ENCODE measurements around the gene FUZ.
A peak's percentile ranks its signal among the peaks of the same experiment; 100 is the strongest.

Gene FUZ

GRCh38 chr19:49858088-49858985, 45.2 kb upstream of the FUZ start (continued):
- TF ChIP-seq ZNF146 (tag by site-specific recombination; IDR thresholded peaks at IDR 0.05) (no peak), ZFHX2 (tag by site-specific recombination; conservative IDR thresholded peaks at IDR 0.05) (peak; percentile 74), ZNF707 (tag by site-specific recombination; IDR thresholded peaks at IDR 0.05) (no peak), ZNF24 (tag by site-specific recombination; IDR thresholded peaks at IDR 0.05) (no peak), ZNF654 (tag by site-specific recombination; IDR thresholded peaks at IDR 0.05; ENCODE audit: low read depth) (no peak), REST (tag by site-specific recombination; IDR thresholded peaks at IDR 0.05) (no peak), ZBTB10 (tag by site-specific recombination; IDR thresholded peaks at IDR 0.05) (no peak), ZNF549 (tag by site-specific recombination; IDR thresholded peaks at IDR 0.05) (no peak), ZNF501 (tag by site-specific recombination; IDR thresholded peaks at IDR 0.05) (no peak), AEBP2 (tag by site-specific recombination; IDR thresholded peaks at IDR 0.05; ENCODE audit: borderline replicate concordance) (no peak), FEZF1 (tag by site-specific recombination; IDR thresholded peaks at IDR 0.05) (no peak), ZBTB49 (tag by site-specific recombination; IDR thresholded peaks at IDR 0.05; ENCODE audit: low read depth) (no peak), ZNF600 (tag by site-specific recombination; IDR thresholded peaks at IDR 0.05) (peak; percentile 98), ZNF157 (tag by site-specific recombination; IDR thresholded peaks at IDR 0.05) (no peak), KLF16 (tag by site-specific recombination; IDR thresholded peaks at IDR 0.05) (no peak), ZBTB48 (tag by site-specific recombination; IDR thresholded peaks at IDR 0.05) (no peak), ZNF274 (IDR thresholded peaks at IDR 0.05; ENCODE audit: low read length) (no peak), ZNF274 (tag by site-specific recombination; IDR thresholded peaks at IDR 0.05; ENCODE audit: borderline replicate concordance) (no peak), ZSCAN30 (tag by site-specific recombination; IDR thresholded peaks at IDR 0.05) (no peak), EGR2 (tag by site-specific recombination; IDR thresholded peaks at IDR 0.05; ENCODE audit: low read depth) (peak; percentile 77), ZNF140 (tag by site-specific recombination; IDR thresholded peaks at IDR 0.05) (no peak), RBAK (tag by site-specific recombination; IDR thresholded peaks at IDR 0.05) (no peak), ZNF311 (tag by site-specific recombination; IDR thresholded peaks at IDR 0.05; ENCODE audit: borderline replicate concordance) (no peak), ZNF423 (tag by site-specific recombination; IDR thresholded peaks at IDR 0.05) (no peak), SP7 (tag by site-specific recombination; IDR thresholded peaks at IDR 0.05) (0 out of 2 replicates have a peak, but pooled peaks have one; percentile 13), KLF9 (tag by site-specific recombination; IDR thresholded peaks at IDR 0.05; ENCODE audit: low read depth) (no peak), ZNF555 (tag by site-specific recombination; conservative IDR thresholded peaks at IDR 0.05) (no peak), ZNF114 (tag by site-specific recombination; IDR thresholded peaks at IDR 0.05) (no peak), ATF2 (tag by site-specific recombination; IDR thresholded peaks at IDR 0.05; ENCODE audit: low read depth) (no peak)

Data from HEK293 (cell line).